GM06990 (cell line): ENCODE measurements around the gene CRABP1.

Source experiments
- DNase-seq: peaks from one replicate; pipeline ENCODE4 v3.0.0-alpha.2; 2011; ENCODE audit not compliant: insufficient read length; ENCODE audit errors: extremely low read depth
- H3K27me3 ChIP-seq: replicated peaks from 2 replicates; pipeline ENCODE4 v1.6.0; 2011; ENCODE audit warnings: low read length; ENCODE audit not compliant: control insufficient read depth, insufficient read depth
- H3K36me3 ChIP-seq: 2 replicates; pipeline ENCODE4 v1.5.1; 2011; ENCODE audit warnings: low read length; ENCODE audit not compliant: control insufficient read depth, insufficient read depth
- H3K4me3 ChIP-seq: replicated peaks from 2 replicates; pipeline ENCODE4 v1.5.1; 2011; ENCODE audit warnings: low read depth, mild to moderate bottlenecking, control low read depth, low read length
- TF ChIP-seq, protein P1 (sequence below): IDR thresholded peaks from 2 replicates; pipeline ENCODE4 v1.5.1; 2011; ENCODE audit warnings: low read length, control low read depth, mild to moderate bottlenecking, inconsistent platforms; ENCODE audit not compliant: insufficient read depth, poor library complexity, severe bottlenecking

CRABP1 gene

DNA sequence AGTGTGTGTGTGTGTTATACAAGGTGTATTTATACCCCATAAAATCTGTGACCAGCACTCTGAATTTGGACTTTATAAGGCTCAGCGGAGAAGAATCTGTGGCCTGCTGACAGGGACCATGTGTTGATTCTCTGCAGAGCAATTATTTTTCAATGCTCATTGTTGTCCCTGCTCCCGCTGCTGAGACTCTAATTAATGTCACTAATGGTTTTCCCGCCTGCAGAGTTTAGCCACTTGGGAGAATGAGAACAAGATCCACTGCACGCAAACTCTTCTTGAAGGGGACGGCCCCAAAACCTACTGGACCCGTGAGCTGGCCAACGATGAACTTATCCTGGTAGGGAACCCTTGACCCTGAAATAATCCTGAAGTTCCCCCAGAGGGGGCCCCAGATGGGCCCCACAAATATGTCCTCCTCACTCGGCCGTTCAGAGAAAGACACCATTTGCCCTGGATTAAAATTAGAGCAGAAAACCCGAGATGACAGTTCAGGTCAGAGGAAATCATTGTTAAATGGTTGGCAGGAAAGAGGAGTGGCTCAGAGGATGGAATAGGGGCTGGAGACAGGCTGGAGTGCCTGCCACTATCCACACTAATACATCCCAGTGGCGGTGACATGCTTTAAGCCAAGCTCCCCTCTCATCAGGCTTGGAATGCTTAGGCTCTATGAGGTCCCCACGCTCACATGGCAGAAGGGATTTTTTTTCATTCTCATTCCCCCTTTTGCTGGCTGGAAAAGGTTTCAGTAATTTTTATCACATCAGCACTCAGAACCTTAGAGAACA lies 3.3 kb downstream of the CRABP1 start:
- TF ChIP-seq, protein P1, sequence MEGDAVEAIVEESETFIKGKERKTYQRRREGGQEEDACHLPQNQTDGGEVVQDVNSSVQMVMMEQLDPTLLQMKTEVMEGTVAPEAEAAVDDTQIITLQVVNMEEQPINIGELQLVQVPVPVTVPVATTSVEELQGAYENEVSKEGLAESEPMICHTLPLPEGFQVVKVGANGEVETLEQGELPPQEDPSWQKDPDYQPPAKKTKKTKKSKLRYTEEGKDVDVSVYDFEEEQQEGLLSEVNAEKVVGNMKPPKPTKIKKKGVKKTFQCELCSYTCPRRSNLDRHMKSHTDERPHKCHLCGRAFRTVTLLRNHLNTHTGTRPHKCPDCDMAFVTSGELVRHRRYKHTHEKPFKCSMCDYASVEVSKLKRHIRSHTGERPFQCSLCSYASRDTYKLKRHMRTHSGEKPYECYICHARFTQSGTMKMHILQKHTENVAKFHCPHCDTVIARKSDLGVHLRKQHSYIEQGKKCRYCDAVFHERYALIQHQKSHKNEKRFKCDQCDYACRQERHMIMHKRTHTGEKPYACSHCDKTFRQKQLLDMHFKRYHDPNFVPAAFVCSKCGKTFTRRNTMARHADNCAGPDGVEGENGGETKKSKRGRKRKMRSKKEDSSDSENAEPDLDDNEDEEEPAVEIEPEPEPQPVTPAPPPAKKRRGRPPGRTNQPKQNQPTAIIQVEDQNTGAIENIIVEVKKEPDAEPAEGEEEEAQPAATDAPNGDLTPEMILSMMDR: no peak
- no peak for DNase-seq
- H3K36me3 ChIP-seq: no peaks in the 10 kb centered on the region
- H3K4me3 ChIP-seq: no peak overlapping the region
- H3K27me3 ChIP-seq: peaks cover 5% of the 10 kb centered on the region

DNA sequence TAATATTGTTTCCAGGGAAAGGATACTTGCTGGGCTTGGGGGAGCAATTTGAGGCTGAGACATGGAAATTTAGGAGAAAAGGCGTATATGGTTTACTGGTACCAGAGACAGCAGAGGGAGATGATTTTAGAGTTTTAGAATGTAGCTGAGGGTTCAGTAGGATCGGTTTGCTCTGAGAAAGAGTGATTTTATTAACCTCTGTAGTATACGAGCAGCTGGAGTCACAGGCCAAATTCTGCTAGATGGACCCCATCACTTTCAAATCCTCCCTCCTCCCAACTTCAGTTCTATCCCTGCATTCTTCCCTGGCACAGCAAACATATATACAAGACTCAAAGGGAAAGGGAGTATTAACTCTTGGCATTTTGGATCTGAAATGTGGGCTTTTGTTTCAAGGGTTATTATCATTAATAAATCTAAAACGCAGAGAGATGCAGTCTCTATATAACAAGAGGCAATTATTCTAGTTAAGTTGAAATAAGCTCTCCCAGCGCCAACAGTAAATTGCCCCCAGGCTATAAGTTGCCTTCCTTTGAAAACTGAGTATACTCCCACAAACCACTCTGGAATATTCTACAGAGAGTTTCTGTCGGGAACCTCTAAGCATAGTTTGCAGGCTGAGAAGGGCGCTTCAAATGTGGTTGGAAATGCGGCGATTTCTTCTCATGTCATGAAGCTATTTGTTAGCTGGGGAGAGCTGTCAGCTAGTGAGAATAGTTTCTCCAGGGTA lies 5.4 kb downstream of the CRABP1 start:
- Histone ChIP-seq H3K27me3 (peaks cover 3% of the 10 kb centered on the region), H3K36me3 (no peaks in the 10 kb centered on the region), H3K4me3 (no peak overlapping the region)
- TF ChIP-seq, protein P1: no peak
- DNase-seq: no peak

DNA sequence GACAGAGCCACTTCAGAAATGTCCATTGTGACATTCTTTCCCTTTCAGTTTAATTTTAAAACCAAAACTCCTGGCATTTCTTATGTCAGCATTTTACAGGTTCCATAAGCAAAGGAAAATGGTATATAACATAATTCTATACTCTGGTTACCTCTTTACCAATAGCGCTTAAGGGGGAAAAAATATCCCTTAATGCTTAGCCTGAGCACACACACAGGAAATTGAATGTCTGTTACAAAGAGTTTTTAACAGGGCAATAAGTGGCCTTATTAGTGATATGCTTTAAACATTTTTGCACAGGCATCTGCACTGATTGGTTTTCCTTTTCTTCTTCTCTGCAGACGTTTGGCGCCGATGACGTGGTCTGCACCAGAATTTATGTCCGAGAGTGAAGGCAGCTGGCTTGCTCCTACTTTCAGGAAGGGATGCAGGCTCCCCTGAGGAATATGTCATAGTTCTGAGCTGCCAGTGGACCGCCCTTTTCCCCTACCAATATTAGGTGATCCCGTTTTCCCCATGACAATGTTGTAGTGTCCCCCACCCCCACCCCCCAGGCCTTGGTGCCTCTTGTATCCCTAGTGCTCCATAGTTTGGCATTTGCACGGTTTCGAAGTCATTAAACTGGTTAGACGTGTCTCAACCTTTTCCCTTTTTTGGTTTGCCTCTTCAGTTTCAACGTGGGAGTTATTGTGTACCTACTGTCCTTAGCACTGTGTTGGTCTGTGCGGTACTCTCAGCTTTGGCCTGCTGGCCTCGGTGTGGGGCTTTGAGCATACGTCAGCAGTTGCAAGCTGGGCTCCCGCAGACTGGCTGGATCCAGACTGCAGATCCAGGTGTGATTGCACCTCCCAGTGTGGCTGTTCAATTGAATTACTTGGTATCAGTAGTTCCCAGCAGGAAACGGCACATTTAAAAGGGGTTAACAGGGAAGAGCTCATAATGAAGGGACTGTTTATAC lies 7.7 kb downstream of the CRABP1 start:
- no peak for DNase-seq
- H3K36me3 ChIP-seq: no peaks in the 10 kb centered on the region
- TF ChIP-seq, protein P1: no peak
- peaks cover 3% of the 10 kb centered on the region for H3K27me3 ChIP-seq
- H3K4me3 ChIP-seq: no peak overlapping the region

DNA sequence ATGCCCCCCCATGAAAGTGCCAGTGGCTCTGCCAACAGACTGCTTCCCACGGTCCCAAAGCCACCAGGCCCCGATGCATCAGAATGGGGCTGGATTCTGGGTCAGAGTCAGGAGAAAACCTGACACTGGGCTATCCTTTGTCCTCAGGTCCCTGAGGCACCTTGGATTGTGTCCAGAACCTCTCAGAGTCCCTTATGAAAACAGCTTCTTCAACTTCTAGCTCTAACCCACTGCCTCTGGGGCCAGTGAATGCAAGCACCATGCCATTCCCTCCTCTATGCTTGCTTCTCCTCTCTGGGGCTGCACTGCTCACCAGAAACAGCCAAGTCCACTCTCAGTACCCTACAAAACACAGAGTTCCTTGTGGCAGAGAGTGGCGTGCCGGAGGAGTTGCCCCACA lies 9.9 kb downstream of the CRABP1 start:
- Histone ChIP-seq H3K4me3 (no peak overlapping the region), H3K27me3 (peaks cover 1% of the 10 kb centered on the region), H3K36me3 (no peaks in the 10 kb centered on the region)
- TF ChIP-seq, protein P1: no peak
- no peak for DNase-seq

DNA sequence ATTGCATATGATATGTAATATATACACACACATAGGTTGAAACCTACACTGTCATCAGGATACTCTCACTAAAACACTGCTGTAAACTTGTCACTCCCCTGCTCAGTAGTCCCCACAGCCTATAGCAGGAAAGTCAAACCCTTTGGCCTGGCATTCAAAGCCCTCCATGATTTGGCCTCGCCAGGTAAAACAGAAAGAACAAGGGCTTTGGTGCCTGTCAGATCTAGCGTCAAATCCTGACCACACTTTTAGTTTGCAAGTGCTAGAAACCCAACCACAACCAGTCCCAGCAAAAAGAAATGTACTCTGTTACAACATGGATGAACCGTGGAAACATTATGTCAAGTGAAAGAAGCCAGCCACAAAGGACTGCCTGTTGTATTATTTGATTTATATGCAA lies 11.4 kb downstream of the CRABP1 start:
- DNase-seq: no peak
- TF ChIP-seq, protein P1: no peak

More for the DNA sequence above, 11.4 kb downstream of the CRABP1 start:
- no peaks in the 10 kb centered on the region for H3K27me3 ChIP-seq
- H3K4me3 ChIP-seq: no peak overlapping the region
- no peaks in the 10 kb centered on the region for H3K36me3 ChIP-seq
